Measurements from ENCODE around the gene NPL. TPM values are rescaled to one million over a fixed set of nuclear protein-coding genes. Genes with fewer than 3 reads are reported as not detected.

The NPL gene
- total and polyA plus RNA-seq, 2 experiments from 2014 or later = 3.0 to 5.0 TPM

- Histone ChIP-seq H3K27ac (no peak overlapping the region), H3K79me2 (ENCODE audit: insufficient read depth) (no peaks in the 10 kb centered on the region), H2AFZ (no peak overlapping the region), H3K4me2 (ENCODE audit: unreplicated experiment) (no peak overlapping the region), H3K36me3 (ENCODE audit: low read depth) (no peaks in the 10 kb centered on the region), H3F3A (ENCODE audit: insufficient read depth) (no peaks in the 10 kb centered on the region), H4K20me1 (ENCODE audit: insufficient read depth) (no peaks in the 10 kb centered on the region), H3K4me3 (no peak overlapping the region), H3K27me3 (replicated peaks; ENCODE audit: insufficient read depth) (0 out of 2 replicates have a peak, but pooled peaks cover 5% of the 10 kb centered on the region), H3K9me3 (ENCODE audit: low read depth) (no peaks in the 10 kb centered on the region), H3K9me2 (ENCODE audit: insufficient read depth) (no peaks in the 10 kb centered on the region), H3K9ac (no peak overlapping the region), H3K4me1 (ENCODE audit: insufficient read depth) (no peaks in the 10 kb centered on the region)
- in situ Hi-C loops (cut with MboI) = no loop called here
- WGBS, 2 experiments (ENCODE audit: low coverage in 1 of 2, low lambda C conversion rate in 2 of 2, missing lambda C conversion rate in 2 of 2) = 3% methylated on average over 2 of the region's 2 CpGs
- TF ChIP-seq EZH2phosphoT487 (IDR thresholded peaks at IDR 0.05; ENCODE audit: insufficient read depth, low read depth) = no peak
- TF ChIP-seq EZH2 (IDR thresholded peaks at IDR 0.05; ENCODE audit: insufficient read depth, poor library complexity, severe bottlenecking) = no peak
- no peak for DNase-seq
These were observed 19.3 kb upstream of the NPL start for GRCh38 chr1:182770232-182770631.

- WGBS, 2 experiments (ENCODE audit: low coverage in 1 of 2, low lambda C conversion rate in 2 of 2, missing lambda C conversion rate in 2 of 2) = 53% methylated on average over 4 of the region's 4 CpGs
- in situ Hi-C loops (cut with MboI) = no loop called here
- no peak overlapping the region for H3K27ac ChIP-seq
These were observed 18.2 kb upstream of the NPL start for GRCh38 chr1:182771187-182771984.

GRCh38 chr1:182777386-182777785 is 12.2 kb upstream of the NPL start:
- no peaks in the 10 kb centered on the region for H3K9me2 ChIP-seq (ENCODE audit: insufficient read depth)
- no peak for DNase-seq
- H3K9me3 ChIP-seq (ENCODE audit: low read depth) = no peaks in the 10 kb centered on the region
- H4K20me1 ChIP-seq (ENCODE audit: insufficient read depth) = no peaks in the 10 kb centered on the region
- H3K27me3 ChIP-seq (replicated peaks; ENCODE audit: insufficient read depth) = 0 out of 2 replicates have a peak, but pooled peaks cover 5% of the 10 kb centered on the region
- no peak overlapping the region for H3K9ac ChIP-seq
- no peaks in the 10 kb centered on the region for H3K4me1 ChIP-seq (ENCODE audit: insufficient read depth)
- no peak overlapping the region for H3K4me2 ChIP-seq (ENCODE audit: unreplicated experiment)
- H3K36me3 ChIP-seq (ENCODE audit: low read depth) = no peaks in the 10 kb centered on the region
- no peak overlapping the region for H2AFZ ChIP-seq
- TF ChIP-seq EZH2phosphoT487 (IDR thresholded peaks at IDR 0.05; ENCODE audit: insufficient read depth, low read depth) (no peak), EZH2 (IDR thresholded peaks at IDR 0.05; ENCODE audit: insufficient read depth, poor library complexity, severe bottlenecking) (no peak)
- no peaks in the 10 kb centered on the region for H3K79me2 ChIP-seq (ENCODE audit: insufficient read depth)
- no peak overlapping the region for H3K27ac ChIP-seq
- in situ Hi-C loops (cut with MboI) = loop anchor here (25.0 kb wide), 1 partner anchor 690 kb away; no protein-coding TSS in a partner anchor
- H3F3A ChIP-seq (ENCODE audit: insufficient read depth) = no peaks in the 10 kb centered on the region
- no peak overlapping the region for H3K4me3 ChIP-seq

More at GRCh38 chr1:182771187-182771984, 18.2 kb upstream of the NPL start:
- Histone ChIP-seq H2AFZ (no peak overlapping the region), H3K9me3 (ENCODE audit: low read depth) (no peaks in the 10 kb centered on the region), H3K4me1 (ENCODE audit: insufficient read depth) (no peaks in the 10 kb centered on the region), H3K36me3 (ENCODE audit: low read depth) (no peaks in the 10 kb centered on the region), H3K27me3 (replicated peaks; ENCODE audit: insufficient read depth) (0 out of 2 replicates have a peak, but pooled peaks cover 5% of the 10 kb centered on the region), H3K4me2 (ENCODE audit: unreplicated experiment) (no peak overlapping the region), H3F3A (ENCODE audit: insufficient read depth) (no peaks in the 10 kb centered on the region), H4K20me1 (ENCODE audit: insufficient read depth) (no peaks in the 10 kb centered on the region), H3K79me2 (ENCODE audit: insufficient read depth) (no peaks in the 10 kb centered on the region), H3K9me2 (ENCODE audit: insufficient read depth) (no peaks in the 10 kb centered on the region), H3K4me3 (no peak overlapping the region), H3K9ac (no peak overlapping the region)
- DNase-seq = no peak
- TF ChIP-seq EZH2 (IDR thresholded peaks at IDR 0.05; ENCODE audit: insufficient read depth, poor library complexity, severe bottlenecking) (no peak), EZH2phosphoT487 (IDR thresholded peaks at IDR 0.05; ENCODE audit: insufficient read depth, low read depth) (no peak)

GRCh38 chr1:182778862-182779261 is 10.7 kb upstream of the NPL start:
- in situ Hi-C loops (cut with MboI) = loop anchor here (25.0 kb wide), 1 partner anchor 692 kb away; no protein-coding TSS in a partner anchor
- Histone ChIP-seq H4K20me1 (ENCODE audit: insufficient read depth) (no peaks in the 10 kb centered on the region), H3K4me1 (ENCODE audit: insufficient read depth) (no peaks in the 10 kb centered on the region), H3K36me3 (ENCODE audit: low read depth) (no peaks in the 10 kb centered on the region), H3K9me2 (ENCODE audit: insufficient read depth) (no peaks in the 10 kb centered on the region), H2AFZ (no peak overlapping the region), H3K27ac (no peak overlapping the region), H3K27me3 (replicated peaks; ENCODE audit: insufficient read depth) (0 out of 2 replicates have a peak, but pooled peaks cover 5% of the 10 kb centered on the region), H3K9ac (no peak overlapping the region), H3K79me2 (ENCODE audit: insufficient read depth) (no peaks in the 10 kb centered on the region), H3K4me2 (ENCODE audit: unreplicated experiment) (no peak overlapping the region), H3K4me3 (no peak overlapping the region), H3F3A (ENCODE audit: insufficient read depth) (no peaks in the 10 kb centered on the region), H3K9me3 (ENCODE audit: low read depth) (no peaks in the 10 kb centered on the region)
- DNase-seq = no peak
- WGBS, 2 experiments (ENCODE audit: low coverage in 1 of 2, low lambda C conversion rate in 2 of 2, missing lambda C conversion rate in 2 of 2) = 67 to 81% methylated on average over 2 of the region's 2 CpGs
- TF ChIP-seq EZH2phosphoT487 (IDR thresholded peaks at IDR 0.05; ENCODE audit: insufficient read depth, low read depth) = no peak
- no peak for TF ChIP-seq EZH2 (IDR thresholded peaks at IDR 0.05; ENCODE audit: insufficient read depth, poor library complexity, severe bottlenecking)

Measured in GM23248 (cell line).